SK-N-SH treated with all-trans-retinoic acid at 6 μM for 48 hours (cell line): ENCODE measurements around the gene B4GALT1.

Source experiments
- ARNTL ChIP-seq: fragments of 450-650 bp; formaldehyde crosslinking; IDR thresholded peaks from 2 replicates; pipeline ENCODE4 v1.5.0; 2020; ENCODE audit warnings: low read depth, mild to moderate bottlenecking, moderate library complexity, borderline replicate concordance
- RARB ChIP-seq: fragments of 250-450 bp; sonication (Bioruptor Pico); IDR thresholded peaks from 2 replicates; pipeline ENCODE4 v1.8.0; 2021; ENCODE audit warnings: mild to moderate bottlenecking, moderate library complexity
- ZFP30 ChIP-seq: fragments of 450-650 bp; formaldehyde crosslinking; IDR thresholded peaks from 2 replicates; pipeline ENCODE4 v1.5.0; 2022; ENCODE audit warnings: mild to moderate bottlenecking, moderate library complexity
- ZNF565 ChIP-seq: fragments of 450-650 bp; formaldehyde crosslinking; conservative IDR thresholded peaks from 2 replicates; pipeline ENCODE4 v1.5.0; 2020; ENCODE audit warnings: low read depth, mild to moderate bottlenecking, moderate library complexity
- ZNF8 ChIP-seq: fragments of 450-650 bp; formaldehyde crosslinking; IDR thresholded peaks from 2 replicates; pipeline ENCODE4 v1.5.0; 2020; ENCODE audit warnings: mild to moderate bottlenecking, moderate library complexity
- TF ChIP-seq, protein P1 (sequence below): fragments of 250-450 bp; sonication (Bioruptor Pico); IDR thresholded peaks from 2 replicates; pipeline ENCODE4 v1.5.1; 2020; ENCODE audit warnings: low read depth, mild to moderate bottlenecking, moderate library complexity
- TF ChIP-seq, protein P2 (sequence below): fragments of 250-450 bp; sonication (Bioruptor Pico); IDR thresholded peaks from 2 replicates; pipeline ENCODE4 v1.5.1; 2021; ENCODE audit warnings: mild to moderate bottlenecking, moderate library complexity
- TF ChIP-seq, protein P3 (sequence below): fragments of 250-450 bp; sonication (Bioruptor Pico); IDR thresholded peaks from 2 replicates; pipeline ENCODE4 v1.8.0; 2020; ENCODE audit warnings: mild to moderate bottlenecking, moderate library complexity, borderline replicate concordance

DNA sequence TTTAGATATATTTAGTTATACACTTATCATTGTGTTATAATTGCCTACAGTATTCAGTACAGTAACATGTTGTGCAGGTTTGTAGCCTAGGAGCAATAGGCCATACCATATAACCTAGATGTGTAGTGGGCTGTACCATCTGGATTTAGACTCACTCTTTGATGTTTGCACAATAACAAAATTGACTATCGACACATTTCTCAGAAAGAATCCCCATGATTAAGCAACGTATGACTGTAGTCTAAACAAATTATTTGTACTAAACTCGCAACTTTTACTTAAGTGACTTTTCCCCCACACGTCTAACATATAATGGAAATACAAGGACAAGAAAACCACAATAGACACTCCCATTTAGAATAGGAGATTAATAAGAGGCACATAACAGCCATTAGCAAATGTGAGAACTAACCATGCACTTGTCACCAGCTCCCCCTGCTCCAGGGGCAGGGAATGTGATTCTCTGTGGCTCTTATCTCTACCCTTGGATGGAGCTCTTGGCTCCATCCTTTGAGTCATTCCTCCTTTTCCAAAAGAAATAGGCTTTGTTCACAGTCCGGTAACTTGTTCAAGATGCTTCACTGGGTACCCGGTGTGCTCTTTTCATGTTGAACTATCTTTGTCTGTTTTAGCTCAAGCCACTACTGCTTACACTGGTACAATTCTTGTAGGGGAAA, 8.7 kb upstream of the B4GALT1 start:
- no peak for TF ChIP-seq ZNF565 (CRISPR knock-in tag)
- TF ChIP-seq, protein P1, sequence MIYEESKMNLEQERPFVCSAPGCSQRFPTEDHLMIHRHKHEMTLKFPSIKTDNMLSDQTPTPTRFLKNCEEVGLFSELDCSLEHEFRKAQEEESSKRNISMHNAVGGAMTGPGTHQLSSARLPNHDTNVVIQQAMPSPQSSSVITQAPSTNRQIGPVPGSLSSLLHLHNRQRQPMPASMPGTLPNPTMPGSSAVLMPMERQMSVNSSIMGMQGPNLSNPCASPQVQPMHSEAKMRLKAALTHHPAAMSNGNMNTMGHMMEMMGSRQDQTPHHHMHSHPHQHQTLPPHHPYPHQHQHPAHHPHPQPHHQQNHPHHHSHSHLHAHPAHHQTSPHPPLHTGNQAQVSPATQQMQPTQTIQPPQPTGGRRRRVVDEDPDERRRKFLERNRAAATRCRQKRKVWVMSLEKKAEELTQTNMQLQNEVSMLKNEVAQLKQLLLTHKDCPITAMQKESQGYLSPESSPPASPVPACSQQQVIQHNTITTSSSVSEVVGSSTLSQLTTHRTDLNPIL (CRISPR knock-in tag): no peak
- TF ChIP-seq, protein P2, sequence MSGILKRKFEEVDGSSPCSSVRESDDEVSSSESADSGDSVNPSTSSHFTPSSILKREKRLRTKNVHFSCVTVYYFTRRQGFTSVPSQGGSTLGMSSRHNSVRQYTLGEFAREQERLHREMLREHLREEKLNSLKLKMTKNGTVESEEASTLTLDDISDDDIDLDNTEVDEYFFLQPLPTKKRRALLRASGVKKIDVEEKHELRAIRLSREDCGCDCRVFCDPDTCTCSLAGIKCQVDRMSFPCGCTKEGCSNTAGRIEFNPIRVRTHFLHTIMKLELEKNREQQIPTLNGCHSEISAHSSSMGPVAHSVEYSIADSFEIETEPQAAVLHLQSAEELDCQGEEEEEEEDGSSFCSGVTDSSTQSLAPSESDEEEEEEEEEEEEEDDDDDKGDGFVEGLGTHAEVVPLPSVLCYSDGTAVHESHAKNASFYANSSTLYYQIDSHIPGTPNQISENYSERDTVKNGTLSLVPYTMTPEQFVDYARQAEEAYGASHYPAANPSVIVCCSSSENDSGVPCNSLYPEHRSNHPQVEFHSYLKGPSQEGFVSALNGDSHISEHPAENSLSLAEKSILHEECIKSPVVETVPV (CRISPR knock-in tag): no peak
- TF ChIP-seq ARNTL: no peak
- no peak for TF ChIP-seq RARB (CRISPR knock-in tag)
- TF ChIP-seq, protein P3, sequence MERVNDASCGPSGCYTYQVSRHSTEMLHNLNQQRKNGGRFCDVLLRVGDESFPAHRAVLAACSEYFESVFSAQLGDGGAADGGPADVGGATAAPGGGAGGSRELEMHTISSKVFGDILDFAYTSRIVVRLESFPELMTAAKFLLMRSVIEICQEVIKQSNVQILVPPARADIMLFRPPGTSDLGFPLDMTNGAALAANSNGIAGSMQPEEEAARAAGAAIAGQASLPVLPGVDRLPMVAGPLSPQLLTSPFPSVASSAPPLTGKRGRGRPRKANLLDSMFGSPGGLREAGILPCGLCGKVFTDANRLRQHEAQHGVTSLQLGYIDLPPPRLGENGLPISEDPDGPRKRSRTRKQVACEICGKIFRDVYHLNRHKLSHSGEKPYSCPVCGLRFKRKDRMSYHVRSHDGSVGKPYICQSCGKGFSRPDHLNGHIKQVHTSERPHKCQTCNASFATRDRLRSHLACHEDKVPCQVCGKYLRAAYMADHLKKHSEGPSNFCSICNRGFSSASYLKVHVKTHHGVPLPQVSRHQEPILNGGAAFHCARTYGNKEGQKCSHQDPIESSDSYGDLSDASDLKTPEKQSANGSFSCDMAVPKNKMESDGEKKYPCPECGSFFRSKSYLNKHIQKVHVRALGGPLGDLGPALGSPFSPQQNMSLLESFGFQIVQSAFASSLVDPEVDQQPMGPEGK (CRISPR knock-in tag): no peak
- no peak for TF ChIP-seq ZFP30 (CRISPR knock-in tag)
- TF ChIP-seq ZNF8 (CRISPR knock-in tag): no peak
